Renal cortical epithelial cell (primary cell): ENCODE data around the gene IVD. TPM values are rescaled to one million over a fixed set of nuclear protein-coding genes. Genes with fewer than 3 reads are reported as not detected.
A peak's percentile ranks its signal among the peaks of the same experiment; 100 is the strongest.
"Not testable (repeated sequence)": the region's sequence is repeated elsewhere in the genome, so short reads cannot be mapped to it uniquely, and the experiment has no call there.

Experiments
- DNase-seq: peaks from one replicate; pipeline ENCODE4 v3.0.0-alpha.2; 2011; ENCODE audit warnings: low read depth
- total RNA-seq: library from RNA; depleted of rRNA; stranded (reverse); fragments of >200 nt; gene quantifications from 2 replicates; pipeline ENCODE4 v1.2.3, GENCODE V29; 2014

Gene IVD
- total RNA-seq, 1 donor from 2014 or later: 68.8 TPM

GRCh38 chr15:40439461-40439959 is 33.9 kb downstream of the IVD start:
- no peak for DNase-seq

- DNase-seq: peak; percentile 18
These were observed 34.6 kb downstream of the IVD start for GRCh38 chr15:40439960-40440742.

GRCh38 chr15:40440743-40441564 is 35.4 kb downstream of the IVD start, which contains the start of gene BAHD1:
Gene BAHD1 (plus strand): TSS chr15:40440953. CDS start chr15:40458465, 17,512 bp downstream.
- peak; percentile 74 for DNase-seq

DNA sequence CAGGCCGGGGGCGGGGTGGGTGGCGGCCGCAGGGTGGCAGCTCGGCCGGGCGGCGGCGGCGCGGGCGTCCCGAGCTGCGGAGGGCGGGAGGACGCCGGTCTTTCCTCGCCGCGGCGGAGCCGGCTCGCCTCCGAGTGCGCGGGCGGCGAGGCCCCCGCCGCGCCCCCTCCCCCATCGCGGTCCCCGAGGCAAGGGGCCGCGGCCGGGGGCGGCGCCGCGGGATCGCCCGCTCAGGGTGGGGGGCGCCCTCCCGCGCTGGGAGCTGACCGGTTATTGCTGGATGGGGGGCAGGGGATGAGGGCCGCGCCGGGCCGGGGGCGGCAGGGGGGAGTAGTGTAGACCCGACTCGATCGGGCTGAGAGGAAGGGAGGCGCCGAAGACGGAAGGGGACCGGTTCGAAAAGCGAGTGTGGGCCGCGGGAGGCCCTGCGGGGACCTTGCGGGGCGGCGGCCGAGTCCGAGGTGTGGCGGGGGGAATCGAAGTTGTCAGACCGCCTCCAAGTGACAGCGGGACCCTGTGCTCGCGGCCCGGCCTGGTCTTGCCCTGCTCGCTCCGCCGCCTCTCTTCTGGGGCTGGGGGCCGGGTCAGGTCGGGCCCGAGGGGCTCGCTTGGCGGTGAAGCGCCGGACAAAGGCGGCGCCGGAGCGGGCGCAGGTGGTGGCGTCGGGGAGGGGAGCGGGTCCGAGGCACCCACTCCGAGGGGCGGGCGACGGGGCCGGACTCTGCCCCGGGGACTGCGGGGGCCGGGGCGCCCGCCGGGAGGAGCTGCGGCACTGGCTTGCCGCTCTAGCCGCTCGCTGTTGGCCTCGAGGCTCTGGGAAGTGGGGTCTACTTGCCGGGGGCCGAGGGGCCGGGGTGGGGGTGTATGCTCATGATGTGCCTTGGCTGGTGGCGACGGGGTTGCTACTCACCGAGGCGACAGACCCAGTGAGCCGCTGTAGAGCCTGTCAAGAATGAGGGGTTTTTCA is 36.3 kb downstream of the IVD start:
- DNase-seq: no peak

- DNase-seq: no peak
These were observed 37.7 kb downstream of the IVD start for GRCh38 chr15:40443255-40443654.

GRCh38 chr15:40443846-40444245 is 38.3 kb downstream of the IVD start:
- no peak for DNase-seq

DNA sequence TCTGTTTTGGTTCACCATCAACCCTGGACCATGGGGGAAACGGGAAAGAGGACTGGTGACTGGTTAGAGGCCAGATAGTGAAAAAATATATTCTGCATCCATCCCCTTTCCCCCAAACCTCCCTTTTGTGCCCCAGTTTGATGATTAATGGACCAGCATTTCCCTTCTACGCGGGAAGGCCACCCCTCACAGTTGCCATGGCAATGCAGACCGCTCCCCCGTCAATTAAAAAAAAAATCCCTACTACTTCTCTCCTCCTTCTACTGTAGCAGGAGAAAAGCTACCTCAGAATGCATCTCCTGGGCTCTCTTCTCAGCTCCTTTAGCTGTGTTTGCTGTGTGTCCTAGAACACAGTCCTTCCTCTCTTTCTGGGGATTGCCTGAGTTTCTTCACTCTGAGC is 39.1 kb downstream of the IVD start:
- no peak for DNase-seq

- peak; percentile 69 for DNase-seq
These were observed 39.9 kb downstream of the IVD start for GRCh38 chr15:40445421-40445922.

DNA sequence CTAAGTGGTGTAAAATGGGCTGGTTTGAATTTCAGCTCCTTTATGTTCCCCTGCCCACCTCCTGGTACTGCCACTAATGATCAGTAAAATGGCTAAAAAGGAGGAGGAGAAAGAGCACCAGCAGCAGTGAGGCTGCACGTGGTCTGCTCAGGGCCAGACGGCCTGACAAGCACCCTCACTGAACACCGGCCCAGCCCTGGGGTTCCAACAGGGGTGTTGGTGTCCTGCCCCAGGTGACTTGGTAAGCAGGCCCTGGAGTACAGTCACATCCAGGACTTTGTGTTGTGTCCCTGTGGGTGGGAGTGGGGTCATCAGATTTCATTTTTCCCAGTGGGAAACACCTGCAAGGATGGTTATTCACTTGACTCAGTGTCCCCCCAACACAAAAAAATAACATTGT is 40.5 kb downstream of the IVD start:
- DNase-seq: no peak

DNA sequence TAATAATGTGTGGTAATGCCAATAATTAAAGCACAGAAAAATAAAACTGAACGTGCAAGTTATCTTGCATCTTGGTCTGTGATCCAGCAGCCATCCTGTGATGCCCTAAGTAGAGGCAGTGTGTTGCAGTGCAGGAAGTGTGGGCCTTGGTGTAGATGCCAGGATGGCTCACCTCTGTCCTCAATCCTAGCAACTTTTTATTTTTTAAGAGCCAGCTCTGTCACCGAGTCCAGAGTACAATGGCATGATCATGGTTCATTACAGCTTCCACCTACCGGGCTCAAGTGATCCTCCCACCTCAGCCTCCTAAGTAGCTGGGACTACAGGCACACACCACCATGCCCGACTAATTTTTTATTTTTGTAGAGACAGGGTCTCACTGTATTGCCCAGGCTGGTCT is 42.8 kb downstream of the IVD start:
- DNase-seq: no peak

GRCh38 chr15:40449275-40449674 is 43.7 kb downstream of the IVD start:
- DNase-seq: peak; percentile 54

DNA sequence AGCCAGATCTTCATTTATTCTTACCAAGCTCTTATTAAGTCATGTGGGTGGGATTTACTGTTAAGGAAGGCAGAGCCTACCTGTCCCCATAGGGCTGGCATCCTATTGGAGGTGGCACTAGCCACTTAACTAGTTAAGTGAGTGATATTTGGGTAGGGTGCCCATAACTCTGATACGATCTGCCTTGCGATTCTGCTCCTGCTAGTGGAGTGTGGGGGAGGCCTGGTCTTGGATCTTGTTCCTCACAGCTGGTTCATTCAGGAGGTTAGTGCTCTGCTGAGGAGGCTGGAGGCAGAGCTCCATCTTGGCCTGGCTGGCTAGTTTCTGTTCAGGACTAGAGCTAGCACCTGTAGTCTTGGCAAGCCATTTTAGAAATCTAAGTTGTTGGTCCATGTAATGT is 44.5 kb downstream of the IVD start:
- no peak for DNase-seq

- DNase-seq: no peak
These were observed 46.0 kb downstream of the IVD start for GRCh38 chr15:40451527-40452158.

DNA sequence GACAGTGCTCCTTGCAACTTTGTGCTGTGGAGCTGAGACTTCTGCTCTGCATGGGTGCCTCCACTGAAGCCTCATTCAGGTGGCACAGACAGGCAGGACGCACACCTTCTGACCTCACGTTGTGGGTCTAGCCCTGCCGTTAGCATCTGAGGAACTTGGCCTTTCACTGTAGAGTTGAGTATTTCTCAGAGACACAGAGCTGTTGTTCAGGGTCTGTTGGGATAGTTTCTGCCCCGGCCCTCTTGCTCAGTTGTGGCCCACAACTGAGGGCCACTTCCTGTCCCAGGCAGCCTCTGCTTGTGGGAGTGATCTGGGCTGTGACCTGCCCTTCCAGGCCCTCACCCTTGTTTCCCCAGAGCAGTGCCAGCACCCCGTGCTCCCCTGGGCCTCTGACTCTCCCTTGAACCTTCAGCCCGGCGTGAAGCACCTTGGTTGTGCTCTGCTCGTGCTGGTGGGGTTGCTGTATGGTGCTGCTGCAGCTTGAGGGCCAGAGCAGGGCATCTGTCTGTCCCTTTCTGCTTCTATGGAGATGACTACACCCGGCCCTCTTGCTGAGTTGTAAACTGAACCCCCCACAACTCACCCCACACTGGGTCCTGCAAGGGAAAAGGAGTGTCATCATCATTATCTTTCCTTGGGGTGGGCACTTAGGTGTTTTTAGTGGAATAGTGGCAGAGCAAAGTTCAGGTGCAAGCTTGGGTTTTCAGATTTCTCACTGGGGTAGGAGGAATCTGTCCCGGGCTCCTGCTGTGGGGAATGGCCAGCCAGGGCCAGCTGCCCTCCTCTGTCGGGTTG is 46.9 kb downstream of the IVD start:
- DNase-seq: no peak

- DNase-seq: not testable (repeated sequence)
These were observed 48.3 kb downstream of the IVD start for GRCh38 chr15:40453941-40454340.

DNA sequence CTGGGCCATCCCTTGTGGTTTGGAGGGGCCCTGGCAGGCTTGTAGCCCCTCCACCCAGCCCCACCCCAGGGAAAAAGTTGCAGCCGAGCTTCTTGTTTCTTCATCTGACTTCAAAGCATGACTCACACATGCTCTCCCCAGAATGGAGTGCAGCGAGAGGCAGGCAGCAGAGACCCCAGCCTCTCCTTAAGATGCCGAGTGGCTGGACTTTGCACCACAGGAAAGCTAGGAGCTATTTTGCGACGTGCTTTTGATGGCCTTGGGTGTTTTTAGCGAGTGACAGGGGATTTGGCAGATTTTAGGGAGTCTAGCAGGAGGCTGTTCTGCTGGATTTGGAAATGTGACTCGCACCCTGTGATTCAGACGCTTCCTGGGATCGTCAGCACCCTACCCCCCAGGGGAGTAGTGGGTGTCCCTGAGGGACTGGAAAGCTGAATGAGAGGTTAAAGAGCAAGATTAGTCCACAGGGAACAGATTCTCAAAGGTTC is 49.4 kb downstream of the IVD start:
- peak; percentile 56 for DNase-seq

GRCh38 chr15:40456299-40456712 is 50.7 kb downstream of the IVD start:
- DNase-seq: no peak

- DNase-seq: no peak
These were observed 51.1 kb downstream of the IVD start for GRCh38 chr15:40456738-40457137.

- DNase-seq: no peak
These were observed 53.1 kb downstream of the IVD start for GRCh38 chr15:40458495-40459371.
